ENCODE measurements around the gene RPS4Y1.

The RPS4Y1 gene

GRCh38 chrY:2835230-2835629 lies 6.2 kb upstream of the RPS4Y1 start:
- DNase-seq (ENCODE audit: extremely low spot score), result no peak
- POLR2A ChIA-PET, result no interaction called here
- CTCF ChIA-PET, result no interaction called here
- TF ChIP-seq SP1 (IDR thresholded peaks at IDR 0.05), result no peak
- TF ChIP-seq ELF4 (IDR thresholded peaks at IDR 0.05), result no peak
- no peak for TF ChIP-seq LEF1 (IDR thresholded peaks at IDR 0.05; ENCODE audit: borderline replicate concordance)
- no peak for TF ChIP-seq NFRKB (IDR thresholded peaks at IDR 0.05)
- TF ChIP-seq CTBP1 (IDR thresholded peaks at IDR 0.05; ENCODE audit: borderline replicate concordance), result no peak
- TF ChIP-seq FOXK2 (IDR thresholded peaks at IDR 0.05), result no peak
- no peak for TF ChIP-seq ARNT (IDR thresholded peaks at IDR 0.05)
- TF ChIP-seq TARDBP (IDR thresholded peaks at IDR 0.05), result no peak
- no peak for TF ChIP-seq L3MBTL2 (conservative IDR thresholded peaks at IDR 0.05)
- no peak for TF ChIP-seq FOXA1 (IDR thresholded peaks at IDR 0.05)
- TF ChIP-seq BHLHE40 (IDR thresholded peaks at IDR 0.05; ENCODE audit: borderline replicate concordance), result no peak
- TF ChIP-seq HDGF (IDR thresholded peaks at IDR 0.05; ENCODE audit: borderline replicate concordance), result no peak

GRCh38 chrY:2837078-2837477 lies 4.3 kb upstream of the RPS4Y1 start:
- CTCF ChIA-PET, result no interaction called here
- no peak for DNase-seq (ENCODE audit: extremely low spot score)
- POLR2A ChIA-PET, result no interaction called here
- no peak for TF ChIP-seq SP1 (IDR thresholded peaks at IDR 0.05)
- TF ChIP-seq L3MBTL2 (conservative IDR thresholded peaks at IDR 0.05), result no peak
- TF ChIP-seq ARNT (IDR thresholded peaks at IDR 0.05), result no peak
- TF ChIP-seq FOXA1 (IDR thresholded peaks at IDR 0.05), result no peak
- no peak for TF ChIP-seq SUZ12 (IDR thresholded peaks at IDR 0.05)
- TF ChIP-seq BHLHE40 (IDR thresholded peaks at IDR 0.05; ENCODE audit: borderline replicate concordance), result no peak
- no peak for TF ChIP-seq ELF4 (IDR thresholded peaks at IDR 0.05)
- no peak for TF ChIP-seq TARDBP (IDR thresholded peaks at IDR 0.05)
- no peak for TF ChIP-seq ZNF384 (IDR thresholded peaks at IDR 0.05)
- no peak for TF ChIP-seq NFRKB (IDR thresholded peaks at IDR 0.05)
- TF ChIP-seq FOXM1 (IDR thresholded peaks at IDR 0.05; ENCODE audit: borderline replicate concordance), result no peak
- TF ChIP-seq LEF1 (IDR thresholded peaks at IDR 0.05; ENCODE audit: borderline replicate concordance), result no peak
- no peak for TF ChIP-seq PKNOX1 (IDR thresholded peaks at IDR 0.05)
- TF ChIP-seq CTBP1 (IDR thresholded peaks at IDR 0.05; ENCODE audit: borderline replicate concordance), result no peak
- no peak for TF ChIP-seq FOXK2 (IDR thresholded peaks at IDR 0.05)
- no peak for TF ChIP-seq HDGF (IDR thresholded peaks at IDR 0.05; ENCODE audit: borderline replicate concordance)

DNA sequence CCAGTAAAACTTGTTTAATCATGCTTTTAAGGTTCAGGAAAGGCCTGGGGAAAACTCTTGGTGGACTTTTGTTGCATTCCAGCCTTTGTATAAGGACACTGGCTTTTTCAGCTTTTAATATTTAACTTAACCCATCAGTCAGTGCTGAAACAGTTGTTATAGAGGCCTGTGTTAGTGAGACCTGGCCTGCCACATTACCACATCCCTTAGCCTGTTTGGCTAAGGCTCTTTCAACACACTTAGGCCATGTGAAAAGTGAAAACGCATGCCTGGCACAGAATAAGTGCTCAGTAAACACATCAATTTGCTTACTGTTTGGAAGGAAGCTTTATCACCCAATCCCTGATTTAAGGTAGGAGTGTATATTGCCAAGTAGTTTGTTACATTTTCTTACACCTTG lies 3.5 kb upstream of the RPS4Y1 start:
- DNase-seq (ENCODE audit: extremely low spot score), result no peak
- TF ChIP-seq SUZ12 (IDR thresholded peaks at IDR 0.05), result no peak
- TF ChIP-seq ARNT (IDR thresholded peaks at IDR 0.05), result no peak
- no peak for TF ChIP-seq ELF4 (IDR thresholded peaks at IDR 0.05)
- TF ChIP-seq HDGF (IDR thresholded peaks at IDR 0.05; ENCODE audit: borderline replicate concordance), result no peak
- no peak for TF ChIP-seq PKNOX1 (IDR thresholded peaks at IDR 0.05)
- TF ChIP-seq CTBP1 (IDR thresholded peaks at IDR 0.05; ENCODE audit: borderline replicate concordance), result no peak
- TF ChIP-seq FOXK2 (IDR thresholded peaks at IDR 0.05), result no peak
- no peak for TF ChIP-seq NFRKB (IDR thresholded peaks at IDR 0.05)
- TF ChIP-seq TARDBP (IDR thresholded peaks at IDR 0.05), result no peak
- TF ChIP-seq FOXA1 (IDR thresholded peaks at IDR 0.05), result no peak
- no peak for TF ChIP-seq SP1 (IDR thresholded peaks at IDR 0.05)
- ChIA-PET POLR2A (no interaction called here), CTCF (no interaction called here)

DNA sequence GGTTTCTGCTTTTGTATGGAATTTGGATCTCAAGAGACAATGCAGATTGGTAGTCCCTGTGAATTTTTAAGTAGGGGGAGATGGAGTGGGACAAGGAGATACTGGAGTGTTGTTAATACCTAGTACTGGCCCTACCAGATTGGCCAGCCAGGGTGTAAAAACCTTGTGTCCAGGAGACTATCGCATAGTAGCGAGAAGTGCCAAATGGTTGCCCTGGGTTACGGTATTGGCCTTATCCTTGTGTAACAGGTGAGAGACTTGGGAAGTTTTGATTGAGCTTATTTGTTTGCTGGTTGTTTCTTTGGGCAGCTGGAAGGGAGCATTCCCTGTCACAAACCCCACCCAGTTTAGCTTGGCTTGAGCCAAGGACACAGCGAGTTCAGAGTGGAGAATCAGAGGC lies 5.4 kb downstream of the RPS4Y1 start:
- CTCF ChIA-PET, result no interaction called here
- POLR2A ChIA-PET, result no interaction called here
- TF ChIP-seq LEF1 (IDR thresholded peaks at IDR 0.05; ENCODE audit: borderline replicate concordance) (no peak), SP1 (IDR thresholded peaks at IDR 0.05) (no peak)
- no peak for DNase-seq (ENCODE audit: extremely low spot score)

- TF ChIP-seq BHLHE40 (IDR thresholded peaks at IDR 0.05; ENCODE audit: borderline replicate concordance), result no peak
- TF ChIP-seq CTBP1 (IDR thresholded peaks at IDR 0.05; ENCODE audit: borderline replicate concordance), result no peak
- TF ChIP-seq HDGF (IDR thresholded peaks at IDR 0.05; ENCODE audit: borderline replicate concordance), result no peak
- no peak for TF ChIP-seq L3MBTL2 (conservative IDR thresholded peaks at IDR 0.05)
- no peak for TF ChIP-seq SP1 (IDR thresholded peaks at IDR 0.05)
- TF ChIP-seq ZNF384 (IDR thresholded peaks at IDR 0.05), result no peak
- no peak for TF ChIP-seq ARNT (IDR thresholded peaks at IDR 0.05)
- TF ChIP-seq TARDBP (IDR thresholded peaks at IDR 0.05), result no peak
- no peak for TF ChIP-seq ELF4 (IDR thresholded peaks at IDR 0.05)
- ChIA-PET CTCF (no interaction called here), POLR2A (no interaction called here)
- DNase-seq (ENCODE audit: extremely low spot score), result no peak
Measured at GRCh38 chrY:2848384-2848783, 7.0 kb downstream of the RPS4Y1 start.

DNA sequence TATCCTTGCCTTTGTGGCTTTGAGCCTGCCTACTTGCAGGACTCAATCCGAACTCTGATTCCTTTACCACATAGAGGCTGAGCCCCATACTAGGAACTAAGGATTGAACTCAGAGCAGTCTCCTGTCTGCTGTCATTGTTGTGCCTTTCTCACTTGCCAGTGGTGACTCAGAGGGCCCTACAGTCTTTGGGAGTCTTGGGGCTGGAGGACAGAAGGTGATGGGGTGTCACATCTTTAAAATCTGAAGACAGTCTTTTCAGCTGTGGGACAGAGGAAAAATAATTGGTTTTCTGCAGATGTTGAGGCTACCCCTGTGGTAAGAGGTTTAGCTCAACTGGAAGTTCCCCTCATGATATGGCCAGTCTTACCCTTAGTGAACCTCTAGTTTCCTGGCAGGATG lies 8.0 kb downstream of the RPS4Y1 start:
- no peak for TF ChIP-seq L3MBTL2 (conservative IDR thresholded peaks at IDR 0.05)
- no peak for TF ChIP-seq NFRKB (IDR thresholded peaks at IDR 0.05)
- TF ChIP-seq HDGF (IDR thresholded peaks at IDR 0.05; ENCODE audit: borderline replicate concordance), result no peak
- TF ChIP-seq LEF1 (IDR thresholded peaks at IDR 0.05; ENCODE audit: borderline replicate concordance), result no peak
- no peak for TF ChIP-seq SUZ12 (IDR thresholded peaks at IDR 0.05)
- TF ChIP-seq ARNT (IDR thresholded peaks at IDR 0.05), result no peak
- no peak for TF ChIP-seq SP1 (IDR thresholded peaks at IDR 0.05)
- TF ChIP-seq FOXM1 (IDR thresholded peaks at IDR 0.05; ENCODE audit: borderline replicate concordance), result no peak
- no peak for TF ChIP-seq BHLHE40 (IDR thresholded peaks at IDR 0.05; ENCODE audit: borderline replicate concordance)
- no peak for TF ChIP-seq ELF4 (IDR thresholded peaks at IDR 0.05)
- TF ChIP-seq CTBP1 (IDR thresholded peaks at IDR 0.05; ENCODE audit: borderline replicate concordance), result no peak
- TF ChIP-seq FOXA1 (IDR thresholded peaks at IDR 0.05), result no peak
- TF ChIP-seq TARDBP (IDR thresholded peaks at IDR 0.05), result no peak
- no peak for TF ChIP-seq PKNOX1 (IDR thresholded peaks at IDR 0.05)
- ChIA-PET POLR2A (no interaction called here), CTCF (no interaction called here)
- DNase-seq (ENCODE audit: extremely low spot score), result no peak
